Measurements from ENCODE around the gene TTC5.
A peak's percentile ranks its signal among the peaks of the same experiment; 100 is the strongest.

TTC5 gene

DNA sequence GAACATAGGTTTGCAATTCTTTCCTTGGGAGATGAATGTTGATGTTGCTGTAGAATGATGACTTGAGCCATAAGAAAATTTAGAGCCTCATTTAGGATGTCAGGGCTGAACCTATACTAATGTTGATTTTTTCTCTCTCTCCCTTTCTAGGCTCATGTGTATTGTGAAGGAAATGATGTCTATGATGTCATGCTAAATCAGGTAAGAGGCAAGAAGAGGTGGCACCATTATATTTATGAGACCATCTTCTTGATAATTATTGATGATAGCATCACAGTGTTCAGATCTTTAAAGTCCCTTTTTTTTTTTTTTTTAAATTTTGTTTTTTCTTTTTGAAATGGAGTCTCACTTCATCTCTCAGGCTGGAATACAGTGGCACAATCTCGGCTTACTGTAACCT lies 41.0 kb upstream of the TTC5 start:
- no peak for DNase-seq
- WGBS (ENCODE audit: extremely low coverage, insufficient coverage, insufficient read length) = no CpG with 5 or more reads among the region's 1 CpG
- Histone ChIP-seq H3K36me3 (ENCODE audit: control insufficient read depth in 1 of 2, insufficient read depth in 2 of 2, low read length in 2 of 2) (peaks cover 20 to 35% of the 10 kb centered on the region in 2 experiments), H3K9ac (ENCODE audit: low read length) (no peak overlapping the region), H3K4me1 (ENCODE audit: control insufficient read depth in 1 of 2, insufficient read depth in 2 of 2, low read length in 2 of 2) (no peaks in the 10 kb centered on the region), H3K79me2 (ENCODE audit: control insufficient read depth, insufficient read depth, low read length, poor library complexity) (no peaks in the 10 kb centered on the region), H3K27me3 (ENCODE audit: insufficient read depth, low read length) (no peaks in the 10 kb centered on the region), H3K27ac (ENCODE audit: low read depth, low read length) (no peak overlapping the region), H3K9me3 (ENCODE audit: insufficient read depth, low read depth, low read length) (no peaks in the 10 kb centered on the region), H3K4ac (ENCODE audit: low read depth, low read length) (no peak overlapping the region), H2BK120ac (ENCODE audit: insufficient read depth, low read length, poor library complexity) (no peak overlapping the region), H3K4me2 (ENCODE audit: low read length) (no peak overlapping the region), H2AK5ac (ENCODE audit: low read length) (no peak overlapping the region), H4K8ac (ENCODE audit: low read depth, low read length) (no peak overlapping the region), H3K18ac (ENCODE audit: low read length) (no peak overlapping the region), H3K23ac (ENCODE audit: low read length) (no peak overlapping the region), H2BK12ac (ENCODE audit: low read length) (no peak overlapping the region), H3K79me1 (ENCODE audit: low read length) (peaks cover 5% of the 10 kb centered on the region), H3K4me3 (ENCODE audit: low read depth, low read length) (no peak overlapping the region), H4K91ac (ENCODE audit: low read depth, low read length) (no peak overlapping the region), H2BK5ac (ENCODE audit: low read depth, low read length, poor library complexity) (no peak overlapping the region), H4K12ac (ENCODE audit: low read depth, low read length) (no peak overlapping the region), H3K14ac (ENCODE audit: low read length) (no peak overlapping the region), H2AFZ (ENCODE audit: insufficient read depth, low read length, poor library complexity) (no peak overlapping the region)

DNA sequence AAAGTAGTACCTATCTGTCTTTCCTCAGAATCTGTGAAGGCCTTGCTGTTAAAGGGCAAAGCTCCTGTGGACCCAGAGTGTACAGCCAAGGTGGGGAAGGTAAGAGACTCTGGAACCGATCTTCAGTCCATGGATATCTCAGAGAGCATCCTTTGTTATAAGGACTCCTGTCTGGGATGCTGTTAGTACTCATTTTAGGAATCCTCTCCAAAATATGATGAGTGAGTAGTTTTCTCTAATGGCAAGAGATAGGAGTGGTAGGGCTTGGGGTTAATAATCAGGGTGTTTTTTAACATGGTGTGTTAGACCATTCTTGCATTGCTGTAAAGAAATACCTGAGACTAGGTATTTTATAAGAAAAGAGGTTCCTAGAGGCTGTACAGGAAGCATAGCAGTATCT lies 39.6 kb upstream of the TTC5 start:
- no peak overlapping the region for H3K9ac ChIP-seq (ENCODE audit: low read length)
- no peak overlapping the region for H2BK120ac ChIP-seq (ENCODE audit: insufficient read depth, low read length, poor library complexity)
- H2AFZ ChIP-seq (ENCODE audit: insufficient read depth, low read length, poor library complexity) = no peak overlapping the region
- no peaks in the 10 kb centered on the region for H3K27me3 ChIP-seq (ENCODE audit: insufficient read depth, low read length)
- WGBS (ENCODE audit: extremely low coverage, insufficient coverage, insufficient read length) = no CpG with 5 or more reads among the region's 1 CpG
- H4K91ac ChIP-seq (ENCODE audit: low read depth, low read length) = no peak overlapping the region
- no peak overlapping the region for H2AK5ac ChIP-seq (ENCODE audit: low read length)
- no peak overlapping the region for H2BK5ac ChIP-seq (ENCODE audit: low read depth, low read length, poor library complexity)
- H3K4ac ChIP-seq (ENCODE audit: low read depth, low read length) = no peak overlapping the region
- no peak overlapping the region for H4K8ac ChIP-seq (ENCODE audit: low read depth, low read length)
- H3K18ac ChIP-seq (ENCODE audit: low read length) = no peak overlapping the region
- H4K12ac ChIP-seq (ENCODE audit: low read depth, low read length) = no peak overlapping the region
- peaks cover 18 to 30% of the 10 kb centered on the region in 2 experiments for H3K36me3 ChIP-seq (ENCODE audit: control insufficient read depth in 1 of 2, insufficient read depth in 2 of 2, low read length in 2 of 2)
- H3K4me2 ChIP-seq (ENCODE audit: low read length) = no peak overlapping the region
- no peak for DNase-seq
- H3K4me1 ChIP-seq (ENCODE audit: control insufficient read depth in 1 of 2, insufficient read depth in 2 of 2, low read length in 2 of 2) = no peaks in the 10 kb centered on the region
- no peak overlapping the region for H2BK12ac ChIP-seq (ENCODE audit: low read length)
- H3K23ac ChIP-seq (ENCODE audit: low read length) = no peak overlapping the region
- no peaks in the 10 kb centered on the region for H3K9me3 ChIP-seq (ENCODE audit: insufficient read depth, low read depth, low read length)
- peaks cover 5% of the 10 kb centered on the region for H3K79me1 ChIP-seq (ENCODE audit: low read length)
- no peak overlapping the region for H3K4me3 ChIP-seq (ENCODE audit: low read depth, low read length)
- no peaks in the 10 kb centered on the region for H3K79me2 ChIP-seq (ENCODE audit: control insufficient read depth, insufficient read depth, low read length, poor library complexity)
- H3K27ac ChIP-seq (ENCODE audit: low read depth, low read length) = no peak overlapping the region
- no peak overlapping the region for H3K14ac ChIP-seq (ENCODE audit: low read length)

DNA sequence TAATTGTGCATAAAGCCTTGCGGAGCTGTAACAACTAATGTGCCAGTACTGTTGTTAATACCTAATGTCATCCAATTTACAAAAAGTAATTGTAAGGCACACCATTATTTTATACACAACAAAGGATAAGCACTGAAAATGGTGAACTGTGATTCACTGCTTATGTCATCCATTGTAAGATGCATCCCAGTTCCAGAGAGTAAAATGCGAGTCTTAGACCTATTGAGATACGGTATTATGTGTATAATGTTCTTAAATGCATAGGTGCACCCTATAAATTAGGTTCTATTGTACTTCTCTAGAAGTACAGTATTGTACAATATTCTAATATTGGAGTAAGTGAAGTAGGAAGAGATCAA lies 38.1 kb upstream of the TTC5 start:
- Histone ChIP-seq H3K4me2 (ENCODE audit: low read length) (peak overlapping the region; percentile 78), H3K4me3 (ENCODE audit: low read depth, low read length) (peak overlapping the region; percentile 82), H3K79me1 (ENCODE audit: low read length) (peaks cover 5% of the 10 kb centered on the region), H3K27ac (ENCODE audit: low read depth, low read length) (peak overlapping the region; percentile 63), H3K4me1 (ENCODE audit: control insufficient read depth in 1 of 2, insufficient read depth in 2 of 2, low read length in 2 of 2) (no peaks in the 10 kb centered on the region), H3K14ac (ENCODE audit: low read length) (peak overlapping the region; percentile 87), H4K12ac (ENCODE audit: low read depth, low read length) (no peak overlapping the region), H2AFZ (ENCODE audit: insufficient read depth, low read length, poor library complexity) (peak overlapping the region; percentile 100), H4K8ac (ENCODE audit: low read depth, low read length) (peak overlapping the region; percentile 96), H4K91ac (ENCODE audit: low read depth, low read length) (no peak overlapping the region), H3K27me3 (ENCODE audit: insufficient read depth, low read length) (no peaks in the 10 kb centered on the region), H2BK5ac (ENCODE audit: low read depth, low read length, poor library complexity) (peak overlapping the region; percentile 85), H3K23ac (ENCODE audit: low read length) (no peak overlapping the region), H3K79me2 (ENCODE audit: control insufficient read depth, insufficient read depth, low read length, poor library complexity) (no peaks in the 10 kb centered on the region), H3K18ac (ENCODE audit: low read length) (no peak overlapping the region), H3K9me3 (ENCODE audit: insufficient read depth, low read depth, low read length) (no peaks in the 10 kb centered on the region), H2BK12ac (ENCODE audit: low read length) (no peak overlapping the region), H2BK120ac (ENCODE audit: insufficient read depth, low read length, poor library complexity) (peak overlapping the region; percentile 71), H2AK5ac (ENCODE audit: low read length) (no peak overlapping the region), H3K9ac (ENCODE audit: low read length) (peak overlapping the region; percentile 93), H3K4ac (ENCODE audit: low read depth, low read length) (peak overlapping the region; percentile 87), H3K36me3 (ENCODE audit: control insufficient read depth in 1 of 2, insufficient read depth in 2 of 2, low read length in 2 of 2) (peaks cover 12 to 20% of the 10 kb centered on the region in 2 experiments)
- no CpG with 5 or more reads among the region's 3 CpGs for WGBS (ENCODE audit: extremely low coverage, insufficient coverage, insufficient read length)
- peak in 1 of 2 donors; percentile 40 for DNase-seq

DNA sequence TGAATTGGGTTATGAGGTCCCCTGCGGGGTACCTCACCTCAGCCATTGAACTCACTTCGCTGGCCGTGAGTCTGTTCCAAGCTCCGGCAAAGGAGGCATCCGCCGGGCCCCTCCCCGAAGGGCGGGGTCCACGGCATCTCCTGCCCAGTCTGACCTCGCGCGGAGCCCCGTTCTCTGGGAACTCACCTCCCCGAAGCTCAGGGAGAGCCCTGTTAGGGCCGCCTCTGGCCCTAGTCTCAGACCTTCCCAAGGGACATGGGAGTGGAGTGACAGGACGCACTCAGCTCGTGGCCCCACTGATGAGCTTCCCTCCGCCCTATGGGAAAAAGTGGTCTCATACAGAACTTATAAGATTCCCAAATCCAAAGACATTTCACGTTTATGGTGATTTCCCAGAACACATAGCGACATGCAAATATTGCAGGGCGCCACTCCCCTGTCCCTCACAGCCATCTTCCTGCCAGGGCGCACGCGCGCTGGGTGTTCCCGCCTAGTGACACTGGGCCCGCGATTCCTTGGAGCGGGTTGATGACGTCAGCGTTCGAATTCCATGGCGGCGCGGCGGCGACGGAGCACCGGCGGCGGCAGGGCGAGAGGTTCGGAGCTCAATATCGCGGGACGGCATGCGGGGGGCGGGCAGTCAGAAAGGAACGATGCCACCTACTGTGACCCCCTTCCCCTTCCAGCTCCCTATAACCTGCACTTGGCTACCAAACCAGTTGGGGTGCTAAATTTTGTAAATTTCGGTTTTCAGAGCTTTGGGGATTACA lies 37.5 kb upstream of the TTC5 start, which contains the start of gene PARP2:
PARP2 (plus strand) TSS at position 544 of the 770 bp plus-strand sequence; CDS start at position 551, 7 bp downstream.
- Histone ChIP-seq H3K27ac (ENCODE audit: low read depth, low read length) (peak within 1 kb of the TSS; percentile 99), H3K79me2 (ENCODE audit: control insufficient read depth, insufficient read depth, low read length, poor library complexity) (no peaks in the 10 kb centered on the region), H2BK5ac (ENCODE audit: low read depth, low read length, poor library complexity) (peak within 1 kb of the TSS; percentile 85), H3K4ac (ENCODE audit: low read depth, low read length) (peak within 1 kb of the TSS; percentile 87), H4K12ac (ENCODE audit: low read depth, low read length) (peak within 1 kb of the TSS; percentile 89), H3K9me3 (ENCODE audit: insufficient read depth, low read depth, low read length) (no peaks in the 10 kb centered on the region), H3K9ac (ENCODE audit: low read length) (peak within 1 kb of the TSS; percentile 93), H3K36me3 (ENCODE audit: control insufficient read depth in 1 of 2, insufficient read depth in 2 of 2, low read length in 2 of 2) (peaks cover 7 to 16% of the 10 kb centered on the region in 2 experiments), H4K8ac (ENCODE audit: low read depth, low read length) (peak within 1 kb of the TSS; percentile 96), H3K14ac (ENCODE audit: low read length) (peak within 1 kb of the TSS; percentile 87), H4K91ac (ENCODE audit: low read depth, low read length) (peak within 1 kb of the TSS; percentile 84), H2AK5ac (ENCODE audit: low read length) (no peak within 1 kb of the TSS), H2BK12ac (ENCODE audit: low read length) (no peak within 1 kb of the TSS), H2AFZ (ENCODE audit: insufficient read depth, low read length, poor library complexity) (peak within 1 kb of the TSS; percentile 100), H3K18ac (ENCODE audit: low read length) (peak within 1 kb of the TSS; percentile 95), H3K79me1 (ENCODE audit: low read length) (peaks cover 5% of the 10 kb centered on the region), H3K4me3 (ENCODE audit: low read depth, low read length) (peak within 1 kb of the TSS; percentile 82), H2BK120ac (ENCODE audit: insufficient read depth, low read length, poor library complexity) (peak within 1 kb of the TSS; percentile 71), H3K4me1 (ENCODE audit: control insufficient read depth in 1 of 2, insufficient read depth in 2 of 2, low read length in 2 of 2) (no peaks in the 10 kb centered on the region), H3K23ac (ENCODE audit: low read length) (no peak within 1 kb of the TSS), H3K27me3 (ENCODE audit: insufficient read depth, low read length) (no peaks in the 10 kb centered on the region), H3K4me2 (ENCODE audit: low read length) (peak within 1 kb of the TSS; percentile 78)
- no CpG with 5 or more reads among the region's 50 CpGs for WGBS (ENCODE audit: extremely low coverage, insufficient coverage, insufficient read length)
- peak; percentile 100 for DNase-seq
